ENCODE data around the gene GMPR2.

GMPR2 gene

GRCh38 chr14:24258119-24258518, 25.4 kb downstream of the GMPR2 start:
- peaks cover 18 to 42% of the 10 kb centered on the region in 2 experiments for H3K36me3 ChIP-seq (ENCODE audit: control insufficient read depth in 1 of 2, insufficient read depth in 2 of 2, low read depth in 1 of 2, low read length in 2 of 2)

GRCh38 chr14:24258548-24259265, 26.0 kb downstream of the GMPR2 start:
- Histone ChIP-seq H3K23ac (ENCODE audit: low read length in 2 of 2) (no peak overlapping the region), H3K4me2 (ENCODE audit: low read length, poor library complexity, severe bottlenecking) (no peak overlapping the region), H2BK15ac (ENCODE audit: low read depth, poor library complexity, severe bottlenecking) (no peak overlapping the region), H3K4me3 (ENCODE audit: insufficient read depth in 1 of 2, low read depth in 1 of 2, low read length in 2 of 2) (no peak overlapping the region), H3K79me1 (replicated peaks; ENCODE audit: low read length, poor library complexity, severe bottlenecking) (no peaks in the 10 kb centered on the region), H3K4ac (ENCODE audit: low read depth in 1 of 2, low read length in 2 of 2) (no peak overlapping the region), H4K8ac (ENCODE audit: low read length) (no peak overlapping the region), H3K9ac (ENCODE audit: low read length) (no peak overlapping the region), H2BK5ac (ENCODE audit: low read depth, low read length, poor library complexity, severe bottlenecking) (no peak overlapping the region), H2BK12ac (ENCODE audit: low read length in 2 of 2) (no peak overlapping the region), H4K91ac (ENCODE audit: low read length) (no peak overlapping the region), H2BK120ac (ENCODE audit: low read depth, low read length) (no peak overlapping the region), H2AFZ (ENCODE audit: low read depth, low read length) (no peak overlapping the region), H3K14ac (ENCODE audit: low read length in 2 of 2) (no peak overlapping the region), H3K9me3 (ENCODE audit: control insufficient read depth, low read length) (no peaks in the 10 kb centered on the region), H3K27ac (ENCODE audit: low read length, poor library complexity, severe bottlenecking) (no peak overlapping the region), H3K18ac (ENCODE audit: low read depth in 1 of 2, low read length in 2 of 2) (no peak overlapping the region), H3K36me3 (ENCODE audit: control insufficient read depth in 1 of 2, insufficient read depth in 2 of 2, low read depth in 1 of 2, low read length in 2 of 2) (peaks cover 18 to 38% of the 10 kb centered on the region in 2 experiments), H2AK5ac (ENCODE audit: low read length, severe bottlenecking) (no peak overlapping the region), H3K27me3 (ENCODE audit: control insufficient read depth in 1 of 2, insufficient read depth in 1 of 2, low read length in 2 of 2) (no peaks in the 10 kb centered on the region), H3K4me1 (ENCODE audit: control insufficient read depth, insufficient read depth, low read depth, low read length) (peaks cover 4% of the 10 kb centered on the region)
- WGBS = 96% methylated on average over 17 of the region's 18 CpGs
- DNase-seq = no peak

More at GRCh38 chr14:24258119-24258518, 25.4 kb downstream of the GMPR2 start:
- Histone ChIP-seq H3K4me2 (ENCODE audit: low read length, poor library complexity, severe bottlenecking) (no peak overlapping the region), H4K8ac (ENCODE audit: low read length) (no peak overlapping the region), H4K91ac (ENCODE audit: low read length) (no peak overlapping the region), H2AK5ac (ENCODE audit: low read length, severe bottlenecking) (no peak overlapping the region), H3K23ac (ENCODE audit: low read length in 2 of 2) (no peak overlapping the region), H3K18ac (ENCODE audit: low read depth in 1 of 2, low read length in 2 of 2) (no peak overlapping the region), H2BK120ac (ENCODE audit: low read depth, low read length) (no peak overlapping the region), H2BK12ac (ENCODE audit: low read length in 2 of 2) (no peak overlapping the region), H3K27me3 (ENCODE audit: control insufficient read depth in 1 of 2, insufficient read depth in 1 of 2, low read length in 2 of 2) (no peaks in the 10 kb centered on the region), H2BK15ac (ENCODE audit: low read depth, poor library complexity, severe bottlenecking) (no peak overlapping the region), H3K4me3 (ENCODE audit: insufficient read depth in 1 of 2, low read depth in 1 of 2, low read length in 2 of 2) (no peak overlapping the region), H3K14ac (ENCODE audit: low read length in 2 of 2) (no peak overlapping the region), H3K9ac (ENCODE audit: low read length) (no peak overlapping the region), H3K9me3 (ENCODE audit: control insufficient read depth, low read length) (no peaks in the 10 kb centered on the region), H2AFZ (ENCODE audit: low read depth, low read length) (no peak overlapping the region), H3K79me1 (replicated peaks; ENCODE audit: low read length, poor library complexity, severe bottlenecking) (no peaks in the 10 kb centered on the region), H3K4ac (ENCODE audit: low read depth in 1 of 2, low read length in 2 of 2) (no peak overlapping the region), H2BK5ac (ENCODE audit: low read depth, low read length, poor library complexity, severe bottlenecking) (no peak overlapping the region), H3K27ac (ENCODE audit: low read length, poor library complexity, severe bottlenecking) (no peak overlapping the region), H3K4me1 (ENCODE audit: control insufficient read depth, insufficient read depth, low read depth, low read length) (peaks cover 4% of the 10 kb centered on the region)
- DNase-seq = no peak
- 90% methylated on average over 9 of the region's 9 CpGs for WGBS

GRCh38 chr14:24259282-24260025, 26.7 kb downstream of the GMPR2 start:
- no peak overlapping the region for H2BK5ac ChIP-seq (ENCODE audit: low read depth, low read length, poor library complexity, severe bottlenecking)
- no peak overlapping the region for H2AK5ac ChIP-seq (ENCODE audit: low read length, severe bottlenecking)
- peaks cover 14 to 41% of the 10 kb centered on the region in 2 experiments for H3K36me3 ChIP-seq (ENCODE audit: control insufficient read depth in 1 of 2, insufficient read depth in 2 of 2, low read depth in 1 of 2, low read length in 2 of 2)
- H3K4me1 ChIP-seq (ENCODE audit: control insufficient read depth, insufficient read depth, low read depth, low read length) = peaks cover 4% of the 10 kb centered on the region
- no peak overlapping the region for H2BK12ac ChIP-seq (ENCODE audit: low read length in 2 of 2)
- H3K9ac ChIP-seq (ENCODE audit: low read length) = no peak overlapping the region
- no peaks in the 10 kb centered on the region for H3K9me3 ChIP-seq (ENCODE audit: control insufficient read depth, low read length)
- no peak for DNase-seq
- no peak overlapping the region for H3K23ac ChIP-seq (ENCODE audit: low read length in 2 of 2)
- H2AFZ ChIP-seq (ENCODE audit: low read depth, low read length) = no peak overlapping the region
- H3K27me3 ChIP-seq (ENCODE audit: control insufficient read depth in 1 of 2, insufficient read depth in 1 of 2, low read length in 2 of 2) = no peaks in the 10 kb centered on the region
- H3K18ac ChIP-seq (ENCODE audit: low read depth in 1 of 2, low read length in 2 of 2) = no peak overlapping the region
- peak overlapping the region; percentile 43 for H4K91ac ChIP-seq (ENCODE audit: low read length)
- WGBS = 90% methylated on average over 14 of the region's 16 CpGs
- H3K14ac ChIP-seq (ENCODE audit: low read length in 2 of 2) = no peak overlapping the region
- no peak overlapping the region for H2BK120ac ChIP-seq (ENCODE audit: low read depth, low read length)
- no peak overlapping the region for H3K4me3 ChIP-seq (ENCODE audit: insufficient read depth in 1 of 2, low read depth in 1 of 2, low read length in 2 of 2)
- no peak overlapping the region for H4K8ac ChIP-seq (ENCODE audit: low read length)
- no peak overlapping the region for H3K27ac ChIP-seq (ENCODE audit: low read length, poor library complexity, severe bottlenecking)
- H3K79me1 ChIP-seq (replicated peaks; ENCODE audit: low read length, poor library complexity, severe bottlenecking) = no peaks in the 10 kb centered on the region
- H3K4me2 ChIP-seq (ENCODE audit: low read length, poor library complexity, severe bottlenecking) = no peak overlapping the region
- H2BK15ac ChIP-seq (ENCODE audit: low read depth, poor library complexity, severe bottlenecking) = no peak overlapping the region
- no peak overlapping the region for H3K4ac ChIP-seq (ENCODE audit: low read depth in 1 of 2, low read length in 2 of 2)

GRCh38 chr14:24260026-24260779, 27.5 kb downstream of the GMPR2 start:
- H3K4me3 ChIP-seq (ENCODE audit: insufficient read depth in 1 of 2, low read depth in 1 of 2, low read length in 2 of 2) = no peak overlapping the region
- H4K8ac ChIP-seq (ENCODE audit: low read length) = no peak overlapping the region
- no peak overlapping the region for H2AFZ ChIP-seq (ENCODE audit: low read depth, low read length)
- no peak overlapping the region for H3K27ac ChIP-seq (ENCODE audit: low read length, poor library complexity, severe bottlenecking)
- H3K4ac ChIP-seq (ENCODE audit: low read depth in 1 of 2, low read length in 2 of 2) = no peak overlapping the region
- H3K14ac ChIP-seq (ENCODE audit: low read length in 2 of 2) = no peak overlapping the region
- no peak overlapping the region for H2BK120ac ChIP-seq (ENCODE audit: low read depth, low read length)
- no peak overlapping the region for H4K91ac ChIP-seq (ENCODE audit: low read length)
- no peak overlapping the region for H2BK15ac ChIP-seq (ENCODE audit: low read depth, poor library complexity, severe bottlenecking)
- H2BK12ac ChIP-seq (ENCODE audit: low read length in 2 of 2) = no peak overlapping the region
- peaks cover 4% of the 10 kb centered on the region for H3K4me1 ChIP-seq (ENCODE audit: control insufficient read depth, insufficient read depth, low read depth, low read length)
- no peak overlapping the region for H2BK5ac ChIP-seq (ENCODE audit: low read depth, low read length, poor library complexity, severe bottlenecking)
- no peaks in the 10 kb centered on the region for H3K9me3 ChIP-seq (ENCODE audit: control insufficient read depth, low read length)
- no peak overlapping the region for H3K23ac ChIP-seq (ENCODE audit: low read length in 2 of 2)
- WGBS = 90% methylated on average over 16 of the region's 16 CpGs
- no peak overlapping the region for H2AK5ac ChIP-seq (ENCODE audit: low read length, severe bottlenecking)
- H3K18ac ChIP-seq (ENCODE audit: low read depth in 1 of 2, low read length in 2 of 2) = no peak overlapping the region
- no peak overlapping the region for H3K9ac ChIP-seq (ENCODE audit: low read length)
- DNase-seq = no peak
- no peak overlapping the region for H3K4me2 ChIP-seq (ENCODE audit: low read length, poor library complexity, severe bottlenecking)
- no peaks in the 10 kb centered on the region for H3K27me3 ChIP-seq (ENCODE audit: control insufficient read depth in 1 of 2, insufficient read depth in 1 of 2, low read length in 2 of 2)
- H3K79me1 ChIP-seq (replicated peaks; ENCODE audit: low read length, poor library complexity, severe bottlenecking) = no peaks in the 10 kb centered on the region
- peaks cover 14 to 41% of the 10 kb centered on the region in 2 experiments for H3K36me3 ChIP-seq (ENCODE audit: control insufficient read depth in 1 of 2, insufficient read depth in 2 of 2, low read depth in 1 of 2, low read length in 2 of 2)

All from mesenchymal stem cell (in vitro differentiated cells and primary cell).